Lower leg skin (tissue), 4 donors: Measurements from ENCODE around the gene WDR38. TPM values are rescaled to one million over a fixed set of nuclear protein-coding genes. Genes with fewer than 3 reads are reported as not detected.

Experiments
- DNase-seq, 2 donors: peaks; one replicate each; pipeline ENCODE4 v3.0.0-alpha.2; 2019; ENCODE audit warnings: low spot score in 2 of 2
- H3K4me3 ChIP-seq: fragments of 200-600 bp; sonication (generic); 2 replicates; pipeline ENCODE4 v1.5.1; 2017; ENCODE audit warnings: mild to moderate bottlenecking, low read depth; ENCODE audit not compliant: poor library complexity, severe bottlenecking
- CTCF ChIP-seq, 3 donors: fragments of 450-650 bp; IDR thresholded peaks; one replicate each; pipeline ENCODE4 v1.5.1; 2016; ENCODE audit warnings: antibody characterized with exemption in 3 of 3, mild to moderate bottlenecking in 3 of 3, moderate library complexity in 2 of 3
- POLR2A ChIP-seq, 2 donors: fragments of 450-650 bp; IDR thresholded peaks; one replicate each; pipeline ENCODE4 v1.6.1; 2016 to 2017; ENCODE audit warnings: antibody characterized with exemption in 2 of 2, mild to moderate bottlenecking in 1 of 2, moderate library complexity in 1 of 2
- WGBS, 2 donors: methylation state at CpG; one replicate each; pipeline ENCODE4 v1.1.5; 2018; 5-methylcytosine and 5-hydroxymethylcytosine counted together
- intact Hi-C: fragments of 100-400 bp; cut with DNase I; formaldehyde crosslinking; loops from one replicate; pipeline ENCODE4 v1.15.0; 2023; ENCODE audit warnings: low total_unique reads
- total RNA-seq, 4 donors: library from RNA; depleted of rRNA; stranded (reverse); fragments of >200 nt; gene quantifications; one replicate each; pipeline ENCODE4 v1.1.0, GENCODE V29; 2016

The WDR38 gene
- total RNA-seq, 4 donors from 2014 or later, result not detected

- no peak for TF ChIP-seq POLR2A (IDR thresholded peaks at IDR 0.05)
- no peak for TF ChIP-seq CTCF (IDR thresholded peaks at IDR 0.05)
- DNase-seq, result no peak
- H3K4me3 ChIP-seq, result no peak overlapping the region
- WGBS, 2 donors, result 61 to 64% methylated on average over 14 of the region's 14 CpGs
- intact Hi-C loops, result no loop called here
Observed at GRCh38 chr9:124873664-124874063, 20.4 kb downstream of the WDR38 start.

- 88 to 90% methylated on average over 6 of the region's 6 CpGs for WGBS, 2 donors
- no peak for DNase-seq
- TF ChIP-seq POLR2A (IDR thresholded peaks at IDR 0.05) (no peak), CTCF (IDR thresholded peaks at IDR 0.05) (no peak)
- no peak overlapping the region for H3K4me3 ChIP-seq
- intact Hi-C loops, result no loop called here
Observed at GRCh38 chr9:124875501-124875900, 22.2 kb downstream of the WDR38 start.

- TF ChIP-seq POLR2A (IDR thresholded peaks at IDR 0.05) (no peak), CTCF (IDR thresholded peaks at IDR 0.05) (no peak)
- 81 to 84% methylated on average over 14 of the region's 14 CpGs for WGBS, 2 donors
- H3K4me3 ChIP-seq, result no peak overlapping the region
- no peak for DNase-seq
- intact Hi-C loops, result no loop called here
Observed at GRCh38 chr9:124877021-124877782, 23.9 kb downstream of the WDR38 start.

- no peak for DNase-seq
- H3K4me3 ChIP-seq, result no peak overlapping the region
- TF ChIP-seq CTCF (IDR thresholded peaks at IDR 0.05) (no peak), POLR2A (IDR thresholded peaks at IDR 0.05) (no peak)
- WGBS, 2 donors, result 86 to 88% methylated on average over 1 of the region's 1 CpG
- intact Hi-C loops, result no loop called here
Observed at GRCh38 chr9:124878021-124878420, 24.8 kb downstream of the WDR38 start.

GRCh38 chr9:124878518-124878917 lies 25.3 kb downstream of the WDR38 start:
- intact Hi-C loops, result no loop called here
- WGBS, 2 donors, result 86 to 89% methylated on average over 6 of the region's 6 CpGs
- no peak for TF ChIP-seq POLR2A (IDR thresholded peaks at IDR 0.05)
- TF ChIP-seq CTCF (IDR thresholded peaks at IDR 0.05), result no peak
- DNase-seq, result no peak
- no peak overlapping the region for H3K4me3 ChIP-seq

GRCh38 chr9:124879226-124879625 lies 26.0 kb downstream of the WDR38 start:
- DNase-seq, result no peak
- TF ChIP-seq CTCF (IDR thresholded peaks at IDR 0.05) (no peak), POLR2A (IDR thresholded peaks at IDR 0.05) (no peak)
- WGBS, 2 donors, result 72 to 80% methylated on average over 10 of the region's 10 CpGs
- intact Hi-C loops, result no loop called here
- H3K4me3 ChIP-seq, result no peak overlapping the region
